Measurements from ENCODE around the gene KCNK17. TPM values are rescaled to one million over a fixed set of nuclear protein-coding genes. Genes with fewer than 3 reads are reported as not detected.

The KCNK17 gene
- polyA plus RNA-seq, 3 donors: not detected

DNA sequence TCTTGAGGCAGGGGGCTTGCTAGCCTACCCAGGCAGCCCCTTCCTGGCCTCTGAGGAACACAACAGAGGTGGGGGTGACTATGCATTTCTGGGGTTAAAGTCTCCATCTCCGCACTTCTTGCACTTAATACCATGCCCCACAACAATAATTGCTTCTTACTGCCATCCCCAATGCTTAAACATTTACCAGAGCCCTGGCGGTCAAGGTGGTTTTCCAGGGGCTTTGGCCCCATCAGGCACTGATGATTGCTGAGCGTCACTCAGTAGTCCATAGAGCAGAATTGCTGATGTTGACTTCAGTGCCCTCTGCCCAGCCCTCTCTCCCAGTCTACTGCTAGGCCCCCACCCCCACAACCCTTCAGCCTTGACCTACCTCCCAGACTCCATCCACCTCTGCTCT is 52.5 kb downstream of the KCNK17 start:
- 95% methylated on average over 2 of the region's 3 CpGs for WGBS (ENCODE audit: insufficient coverage)
- no peaks in the 10 kb centered on the region for H3K79me2 ChIP-seq (ENCODE audit: insufficient read depth, low read length)
- Mint-ChIP-seq H3K4me3 (no peak overlapping the region), H3K4me1 (peaks cover 11% of the 10 kb centered on the region), H3K27me3 (ENCODE audit: low read depth in 3 of 3) (peaks cover 0 to 3% (median 1%) of the 10 kb centered on the region in 3 donors), H3K9me3 (peaks cover 0 to 3% (median 0%) of the 10 kb centered on the region in 7 donors), H3K36me3 (no peaks in the 10 kb centered on the region), H3K27ac (no peak overlapping the region)
- TF ChIP-seq, protein P1, sequence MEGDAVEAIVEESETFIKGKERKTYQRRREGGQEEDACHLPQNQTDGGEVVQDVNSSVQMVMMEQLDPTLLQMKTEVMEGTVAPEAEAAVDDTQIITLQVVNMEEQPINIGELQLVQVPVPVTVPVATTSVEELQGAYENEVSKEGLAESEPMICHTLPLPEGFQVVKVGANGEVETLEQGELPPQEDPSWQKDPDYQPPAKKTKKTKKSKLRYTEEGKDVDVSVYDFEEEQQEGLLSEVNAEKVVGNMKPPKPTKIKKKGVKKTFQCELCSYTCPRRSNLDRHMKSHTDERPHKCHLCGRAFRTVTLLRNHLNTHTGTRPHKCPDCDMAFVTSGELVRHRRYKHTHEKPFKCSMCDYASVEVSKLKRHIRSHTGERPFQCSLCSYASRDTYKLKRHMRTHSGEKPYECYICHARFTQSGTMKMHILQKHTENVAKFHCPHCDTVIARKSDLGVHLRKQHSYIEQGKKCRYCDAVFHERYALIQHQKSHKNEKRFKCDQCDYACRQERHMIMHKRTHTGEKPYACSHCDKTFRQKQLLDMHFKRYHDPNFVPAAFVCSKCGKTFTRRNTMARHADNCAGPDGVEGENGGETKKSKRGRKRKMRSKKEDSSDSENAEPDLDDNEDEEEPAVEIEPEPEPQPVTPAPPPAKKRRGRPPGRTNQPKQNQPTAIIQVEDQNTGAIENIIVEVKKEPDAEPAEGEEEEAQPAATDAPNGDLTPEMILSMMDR (IDR thresholded peaks at IDR 0.05): no peak
- H3K27ac ChIP-seq (ENCODE audit: low read depth in 1 of 2, low read length in 2 of 2): no peak overlapping the region
- H3K4me1 ChIP-seq (ENCODE audit: control insufficient read depth in 1 of 2, insufficient read depth in 2 of 2, low read length in 2 of 2): peaks cover 7 to 12% of the 10 kb centered on the region in 2 donors
- H3K9me3 ChIP-seq (replicated peaks in 1 of 2; ENCODE audit: control insufficient read depth in 1 of 2, insufficient read depth in 1 of 2, low read length in 2 of 2): no peaks in the 10 kb centered on the region
- no peak for DNase-seq
- H2AFZ ChIP-seq (ENCODE audit: insufficient read depth, low read depth, low read length, poor library complexity, severe bottlenecking): no peak overlapping the region
- no peaks in the 10 kb centered on the region for H3K36me3 ChIP-seq (replicated peaks in 1 of 2; ENCODE audit: control insufficient read depth in 1 of 2, insufficient read depth in 2 of 2, low read length in 2 of 2)
- H3K27me3 ChIP-seq (ENCODE audit: control insufficient read depth in 2 of 2, insufficient read depth in 2 of 2, low read length in 2 of 2): no peaks in the 10 kb centered on the region
- H3K4me3 ChIP-seq (replicated peaks in 1 of 3; ENCODE audit: low read depth in 2 of 3, low read length in 3 of 3): no peak overlapping the region
- intact Hi-C loops (cut with micrococcal nuclease): no loop called here
- H3K4me2 ChIP-seq (replicated peaks; ENCODE audit: extremely low read depth, low read length, poor library complexity, severe bottlenecking): no peak overlapping the region
- no peak overlapping the region for H3K9ac ChIP-seq (ENCODE audit: insufficient read depth, low read length, poor library complexity, severe bottlenecking)
- H4K20me1 ChIP-seq (ENCODE audit: insufficient read depth, low read length): no peaks in the 10 kb centered on the region

DNA sequence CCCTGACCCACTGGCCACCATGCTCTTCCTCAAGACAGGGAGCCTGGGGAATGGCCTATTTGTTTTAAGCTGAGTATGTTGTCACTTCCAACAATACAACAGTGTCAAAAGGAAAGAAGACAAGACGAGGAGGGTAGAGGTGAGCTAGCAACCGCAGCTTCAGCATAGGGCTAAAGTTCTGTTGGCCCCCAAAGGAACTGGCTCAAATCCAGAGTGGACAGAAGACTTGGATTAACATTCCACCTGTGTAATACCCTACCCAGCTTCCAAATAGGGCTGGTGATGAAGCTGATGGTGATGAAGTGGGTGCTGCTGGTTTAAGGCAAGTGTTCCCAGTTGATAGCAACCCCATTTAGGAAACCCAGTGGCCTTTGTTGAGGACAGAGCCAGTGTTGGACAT is 53.3 kb downstream of the KCNK17 start:
- TF ChIP-seq, protein P1 (IDR thresholded peaks at IDR 0.05): no peak
- no peak overlapping the region for H3K4me3 ChIP-seq (replicated peaks in 1 of 3; ENCODE audit: low read depth in 2 of 3, low read length in 3 of 3)
- Mint-ChIP-seq H3K27ac (no peak overlapping the region), H3K9me3 (peaks cover 0 to 3% (median 0%) of the 10 kb centered on the region in 7 donors), H3K4me3 (no peak overlapping the region), H3K27me3 (ENCODE audit: low read depth in 3 of 3) (peaks cover 0 to 3% (median 1%) of the 10 kb centered on the region in 3 donors), H3K36me3 (no peaks in the 10 kb centered on the region), H3K4me1 (peaks cover 10% of the 10 kb centered on the region)
- no peaks in the 10 kb centered on the region for H4K20me1 ChIP-seq (ENCODE audit: insufficient read depth, low read length)
- no peaks in the 10 kb centered on the region for H3K9me3 ChIP-seq (replicated peaks in 1 of 2; ENCODE audit: control insufficient read depth in 1 of 2, insufficient read depth in 1 of 2, low read length in 2 of 2)
- H3K4me1 ChIP-seq (ENCODE audit: control insufficient read depth in 1 of 2, insufficient read depth in 2 of 2, low read length in 2 of 2): peaks cover 7 to 12% of the 10 kb centered on the region in 2 donors
- intact Hi-C loops (cut with micrococcal nuclease): no loop called here
- WGBS (ENCODE audit: insufficient coverage): no CpG with 5 or more reads among the region's 2 CpGs
- H3K79me2 ChIP-seq (ENCODE audit: insufficient read depth, low read length): no peaks in the 10 kb centered on the region
- no peak overlapping the region for H3K9ac ChIP-seq (ENCODE audit: insufficient read depth, low read length, poor library complexity, severe bottlenecking)
- no peaks in the 10 kb centered on the region for H3K27me3 ChIP-seq (ENCODE audit: control insufficient read depth in 2 of 2, insufficient read depth in 2 of 2, low read length in 2 of 2)
- no peak overlapping the region for H2AFZ ChIP-seq (ENCODE audit: insufficient read depth, low read depth, low read length, poor library complexity, severe bottlenecking)
- H3K27ac ChIP-seq (ENCODE audit: low read depth in 1 of 2, low read length in 2 of 2): no peak overlapping the region
- no peak for DNase-seq
- H3K4me2 ChIP-seq (replicated peaks; ENCODE audit: extremely low read depth, low read length, poor library complexity, severe bottlenecking): no peak overlapping the region
- H3K36me3 ChIP-seq (replicated peaks in 1 of 2; ENCODE audit: control insufficient read depth in 1 of 2, insufficient read depth in 2 of 2, low read length in 2 of 2): no peaks in the 10 kb centered on the region
